OCI-LY3 (cell line): ENCODE measurements around the gene EMILIN2.
"Not testable (repeated sequence)": the region's sequence is repeated elsewhere in the genome, so short reads cannot be mapped to it uniquely, and the experiment has no call there.

ENCODE experiments used
- CTCF ChIP-seq: fragments of 200-600, 300-600 bp; sonication (generic); IDR thresholded peaks from 2 replicates; pipeline ENCODE4 v1.5.1; 2014; ENCODE audit warnings: antibody characterized with exemption, low read length, low read depth
- EZH2phosphoT487 ChIP-seq: fragments of 200-600 bp; shearing (Covaris generic); IDR thresholded peaks from 2 replicates; pipeline ENCODE4 v1.6.1; 2018; ENCODE audit warnings: antibody characterized with exemption, mixed run types, low read depth

- not testable (repeated sequence) for TF ChIP-seq CTCF, EZH2phosphoT487
These were observed 9.5 kb upstream of the EMILIN2 start for GRCh38 chr18:2837290-2837689.
